ENCODE data around the gene C13orf42. TPM values are rescaled to one million over a fixed set of nuclear protein-coding genes. Genes with fewer than 3 reads are reported as not detected.
"Not testable (repeated sequence)": the region's sequence is repeated elsewhere in the genome, so short reads cannot be mapped to it uniquely, and the experiment has no call there.

Gene C13orf42
- total RNA-seq, 2 experiments from 2014 or later = not detected

DNA sequence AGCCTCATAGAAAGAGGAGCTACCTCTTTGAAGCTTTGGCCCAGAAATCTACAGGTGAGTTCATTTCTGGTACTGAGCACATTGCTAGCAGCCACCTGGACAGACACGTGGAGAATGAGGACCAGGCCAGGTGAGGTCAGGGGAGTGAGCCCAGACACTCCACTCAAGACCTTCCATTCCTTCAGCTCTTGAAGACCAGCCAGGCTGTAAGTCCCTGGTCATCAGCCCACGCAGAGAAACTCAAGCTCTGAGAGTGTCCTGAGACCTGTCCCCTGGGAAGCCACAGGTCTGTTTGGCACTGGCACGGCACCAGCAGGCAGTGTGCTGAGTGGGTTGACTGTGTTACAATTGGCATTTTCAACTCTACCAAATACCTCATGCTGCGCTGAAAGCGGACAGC is 27.4 kb downstream of the C13orf42 start:
- H3K4me1 Mint-ChIP-seq (ENCODE audit: low read depth) = no peaks in the 10 kb centered on the region
- intact Hi-C loops (cut with micrococcal nuclease) = no loop called here
- H3K4me3 Mint-ChIP-seq = no peak overlapping the region
- ATAC-seq = no peak
- H3K36me3 Mint-ChIP-seq (ENCODE audit: low read depth) = no peaks in the 10 kb centered on the region
- no peak for DNase-seq
- TF ChIP-seq, protein P1, sequence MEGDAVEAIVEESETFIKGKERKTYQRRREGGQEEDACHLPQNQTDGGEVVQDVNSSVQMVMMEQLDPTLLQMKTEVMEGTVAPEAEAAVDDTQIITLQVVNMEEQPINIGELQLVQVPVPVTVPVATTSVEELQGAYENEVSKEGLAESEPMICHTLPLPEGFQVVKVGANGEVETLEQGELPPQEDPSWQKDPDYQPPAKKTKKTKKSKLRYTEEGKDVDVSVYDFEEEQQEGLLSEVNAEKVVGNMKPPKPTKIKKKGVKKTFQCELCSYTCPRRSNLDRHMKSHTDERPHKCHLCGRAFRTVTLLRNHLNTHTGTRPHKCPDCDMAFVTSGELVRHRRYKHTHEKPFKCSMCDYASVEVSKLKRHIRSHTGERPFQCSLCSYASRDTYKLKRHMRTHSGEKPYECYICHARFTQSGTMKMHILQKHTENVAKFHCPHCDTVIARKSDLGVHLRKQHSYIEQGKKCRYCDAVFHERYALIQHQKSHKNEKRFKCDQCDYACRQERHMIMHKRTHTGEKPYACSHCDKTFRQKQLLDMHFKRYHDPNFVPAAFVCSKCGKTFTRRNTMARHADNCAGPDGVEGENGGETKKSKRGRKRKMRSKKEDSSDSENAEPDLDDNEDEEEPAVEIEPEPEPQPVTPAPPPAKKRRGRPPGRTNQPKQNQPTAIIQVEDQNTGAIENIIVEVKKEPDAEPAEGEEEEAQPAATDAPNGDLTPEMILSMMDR (IDR thresholded peaks at IDR 0.05) = no peak
- H3K27ac Mint-ChIP-seq = no peak overlapping the region
- POLR2A ChIA-PET = no interaction called here
- no peaks in the 10 kb centered on the region for H3K27me3 Mint-ChIP-seq
- no peaks in the 10 kb centered on the region for H3K9me3 Mint-ChIP-seq
- CTCF ChIA-PET = interaction anchor here (1.0 to 1.6 kb wide), 2 partner anchors 14 to 202 kb away, joined by 5 to 6 read pairs; no protein-coding TSS in a partner anchor

DNA sequence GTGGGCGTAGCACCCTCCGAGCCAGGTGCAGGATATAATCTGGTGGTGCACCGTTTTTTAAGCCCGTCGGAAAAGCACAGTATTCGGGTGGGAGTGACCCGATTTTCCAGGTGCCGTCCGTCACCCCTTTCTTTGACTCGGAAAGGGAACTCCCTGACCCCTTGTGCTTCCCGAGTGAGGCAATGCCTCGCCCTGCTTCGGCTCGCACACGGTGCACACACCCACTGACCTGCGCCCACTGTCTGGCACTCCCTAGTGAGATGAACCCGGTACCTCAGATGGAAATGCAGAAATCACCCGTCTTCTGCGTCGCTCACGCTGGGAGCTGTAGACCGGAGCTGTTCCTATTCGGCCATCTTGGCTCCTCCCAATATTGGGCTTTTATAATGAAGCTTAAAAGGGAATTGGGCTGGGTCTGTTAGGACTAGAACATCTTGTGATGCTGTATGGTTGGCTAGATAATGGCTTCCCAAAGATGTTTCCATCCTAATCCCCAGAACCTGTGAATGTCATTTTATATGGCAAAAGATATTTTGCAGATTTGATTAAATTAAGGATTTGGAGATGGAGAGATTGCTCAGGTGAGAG is 30.5 kb downstream of the C13orf42 start:
- H3K27ac Mint-ChIP-seq; POLR2A ChIA-PET; H3K4me3 Mint-ChIP-seq; CTCF ChIA-PET; intact Hi-C loops (cut with micrococcal nuclease); H3K36me3 Mint-ChIP-seq (ENCODE audit: low read depth); H3K9me3 Mint-ChIP-seq; DNase-seq; ATAC-seq; H3K27me3 Mint-ChIP-seq; H3K4me1 Mint-ChIP-seq (ENCODE audit: low read depth): not testable (repeated sequence)

DNA sequence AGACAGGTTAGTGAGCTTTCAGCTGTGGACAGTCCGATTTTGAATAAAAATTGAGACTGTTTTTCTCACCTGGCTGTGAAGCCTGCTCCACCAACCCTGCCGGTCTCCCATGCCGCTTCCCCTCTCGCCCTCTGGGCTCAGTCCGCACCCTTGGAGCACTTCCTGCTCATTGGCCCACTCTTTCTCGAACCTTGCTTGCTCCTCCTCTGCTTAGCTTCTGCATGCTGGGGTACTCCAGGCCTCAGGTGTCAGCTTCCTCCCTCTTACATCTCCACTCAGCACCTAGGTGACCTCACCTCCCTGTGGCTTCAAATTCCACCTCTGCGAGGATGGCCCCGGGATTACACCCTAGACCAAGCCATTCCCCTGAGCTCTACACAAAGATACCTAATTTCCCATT is 39.6 kb downstream of the C13orf42 start:
- TF ChIP-seq, protein P1 (IDR thresholded peaks at IDR 0.05) = no peak
- ChIA-PET POLR2A (interaction anchor here (0.5 to 0.6 kb wide), 2 partner anchors 10 to 1104 kb away, joined by 3 read pairs; no protein-coding TSS in a partner anchor), CTCF (interaction anchor here (1.0 to 1.7 kb wide), 5 partner anchors 30 to 1095 kb away, joined by 3 to 4 read pairs (median 4); no protein-coding TSS in a partner anchor)
- no peak overlapping the region for H3K27ac Mint-ChIP-seq
- peaks cover 10% of the 10 kb centered on the region for H3K27me3 Mint-ChIP-seq
- intact Hi-C loops (cut with micrococcal nuclease) = loop anchor here (2.0 to 5.0 kb wide), 3 partner anchors 159 to 1095 kb away; no protein-coding TSS in a partner anchor
- DNase-seq = no peak
- no peaks in the 10 kb centered on the region for H3K36me3 Mint-ChIP-seq (ENCODE audit: low read depth)
- ATAC-seq = no peak
- H3K4me3 Mint-ChIP-seq = no peak overlapping the region
- H3K9me3 Mint-ChIP-seq = no peaks in the 10 kb centered on the region
- H3K4me1 Mint-ChIP-seq (ENCODE audit: low read depth) = peaks cover 2% of the 10 kb centered on the region

DNA sequence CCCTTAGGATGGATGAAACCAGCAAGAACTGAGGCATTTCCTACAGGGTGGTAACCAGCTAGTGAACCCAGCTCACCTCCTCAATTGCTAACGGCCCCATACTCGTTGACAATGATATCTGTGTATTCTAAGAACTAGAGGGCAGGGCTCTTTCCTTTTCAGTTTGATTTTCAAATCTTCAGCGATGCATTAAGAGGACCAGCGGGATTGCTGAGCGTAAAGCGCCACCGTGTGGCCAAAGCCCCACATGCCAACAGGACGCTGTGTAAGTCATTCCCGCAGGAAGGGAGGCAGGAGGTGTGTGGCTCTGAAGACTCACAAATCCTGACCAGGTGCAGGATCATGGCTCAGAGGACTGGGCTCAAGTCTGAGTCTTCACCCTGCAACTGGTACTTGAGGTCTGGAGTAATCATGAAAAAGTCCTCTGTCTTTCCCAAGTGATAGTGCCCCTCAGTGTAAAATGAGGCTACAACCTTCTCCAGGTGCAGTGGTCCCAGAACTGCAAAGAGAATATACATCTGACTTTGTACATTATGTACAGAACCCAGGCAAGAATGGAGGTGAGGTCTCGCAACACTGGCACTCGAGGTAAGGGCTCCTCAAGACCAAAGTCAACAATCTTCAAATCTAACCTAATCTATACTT is 40.9 kb downstream of the C13orf42 start:
- Mint-ChIP-seq H3K36me3 (ENCODE audit: low read depth) (no peaks in the 10 kb centered on the region), H3K4me3 (no peak overlapping the region), H3K27ac (no peak overlapping the region), H3K27me3 (peaks cover 11% of the 10 kb centered on the region), H3K4me1 (ENCODE audit: low read depth) (peaks cover 5% of the 10 kb centered on the region), H3K9me3 (no peaks in the 10 kb centered on the region)
- CTCF ChIA-PET = interaction anchor here (0.6 to 2.7 kb wide), 33 partner anchors 9 to 1097 kb away, joined by 3 to 15 read pairs (median 3); no protein-coding TSS in a partner anchor
- ATAC-seq (peak; percentile 90), DNase-seq (peak; percentile 89)
- intact Hi-C loops (cut with micrococcal nuclease) = loop anchor here (2.0 to 5.0 kb wide), 3 partner anchors 158 to 1093 kb away; no protein-coding TSS in a partner anchor
- TF ChIP-seq, protein P1 (IDR thresholded peaks at IDR 0.05) = peak; percentile 96
- POLR2A ChIA-PET = no interaction called here

DNA sequence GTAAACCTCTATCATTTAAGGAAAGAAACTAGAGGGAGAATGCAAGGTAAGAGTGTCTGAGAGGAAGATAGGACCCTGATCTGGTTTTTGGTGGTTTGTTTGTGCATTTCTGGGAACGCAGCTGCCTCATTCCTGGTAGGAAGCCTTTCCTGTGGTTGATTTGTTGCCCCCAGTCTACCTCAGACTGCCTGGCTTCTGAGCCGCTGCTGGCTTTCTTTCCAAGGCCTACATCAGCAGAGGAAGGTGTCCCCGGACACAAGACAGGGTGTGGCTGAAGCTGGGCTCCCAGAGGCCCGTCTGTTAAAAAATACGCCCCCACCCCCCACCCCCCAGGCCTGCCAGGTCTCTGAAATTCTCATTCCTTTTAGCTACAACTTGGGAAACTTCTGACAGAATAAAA is 42.6 kb downstream of the C13orf42 start:
- no peak for ATAC-seq
- no peaks in the 10 kb centered on the region for H3K9me3 Mint-ChIP-seq
- intact Hi-C loops (cut with micrococcal nuclease) = no loop called here
- POLR2A ChIA-PET = interaction anchor here (0.6 kb wide), 1 partner anchor 236 kb away, joined by 3 read pairs; no protein-coding TSS in a partner anchor
- H3K27ac Mint-ChIP-seq = no peak overlapping the region
- no peak for DNase-seq
- CTCF ChIA-PET = interaction anchor here (1.3 to 2.7 kb wide), 9 partner anchors 11 to 1095 kb away, joined by 3 to 15 read pairs (median 6); no protein-coding TSS in a partner anchor
- peaks cover 16% of the 10 kb centered on the region for H3K27me3 Mint-ChIP-seq
- peaks cover 5% of the 10 kb centered on the region for H3K4me1 Mint-ChIP-seq (ENCODE audit: low read depth)
- no peak overlapping the region for H3K4me3 Mint-ChIP-seq
- TF ChIP-seq, protein P1 (IDR thresholded peaks at IDR 0.05) = no peak
- no peaks in the 10 kb centered on the region for H3K36me3 Mint-ChIP-seq (ENCODE audit: low read depth)
